Measurements from ENCODE around the gene LDHA.
A peak's percentile ranks its signal among the peaks of the same experiment; 100 is the strongest.

LDHA gene

GRCh38 chr11:18365741-18366140 is 28.6 kb upstream of the LDHA start:
- no peak for DNase-seq (ENCODE audit: low read depth, low spot score)
- in situ Hi-C loops (cut with HindIII; ENCODE audit: low sequenced_read_pairs) = no loop called here
- no peak overlapping the region for H3K4me3 ChIP-seq (ENCODE audit: low read depth, low read length)
- no peak for TF ChIP-seq CTCF (IDR thresholded peaks at IDR 0.05; ENCODE audit: low read depth, low read length)

GRCh38 chr11:18366286-18366685 is 28.1 kb upstream of the LDHA start:
- TF ChIP-seq CTCF (IDR thresholded peaks at IDR 0.05; ENCODE audit: low read depth, low read length) = no peak
- no peak overlapping the region for H3K4me3 ChIP-seq (ENCODE audit: low read depth, low read length)
- no peak for DNase-seq (ENCODE audit: low read depth, low spot score)
- in situ Hi-C loops (cut with HindIII; ENCODE audit: low sequenced_read_pairs) = no loop called here

- TF ChIP-seq CTCF (IDR thresholded peaks at IDR 0.05; ENCODE audit: low read depth, low read length) = no peak
- in situ Hi-C loops (cut with HindIII; ENCODE audit: low sequenced_read_pairs) = no loop called here
- DNase-seq (ENCODE audit: low read depth, low spot score) = no peak
- H3K4me3 ChIP-seq (ENCODE audit: low read depth, low read length) = no peak overlapping the region
Observed at GRCh38 chr11:18367431-18367830, 26.9 kb upstream of the LDHA start.

GRCh38 chr11:18368221-18368620 is 26.1 kb upstream of the LDHA start:
- peak; percentile 40 for DNase-seq (ENCODE audit: low read depth, low spot score)
- in situ Hi-C loops (cut with HindIII; ENCODE audit: low sequenced_read_pairs) = no loop called here
- H3K4me3 ChIP-seq (ENCODE audit: low read depth, low read length) = no peak overlapping the region
- no peak for TF ChIP-seq CTCF (IDR thresholded peaks at IDR 0.05; ENCODE audit: low read depth, low read length)

GRCh38 chr11:18369398-18369797 is 25.0 kb upstream of the LDHA start:
- no peak for TF ChIP-seq CTCF (IDR thresholded peaks at IDR 0.05; ENCODE audit: low read depth, low read length)
- in situ Hi-C loops (cut with HindIII; ENCODE audit: low sequenced_read_pairs) = no loop called here
- no peak overlapping the region for H3K4me3 ChIP-seq (ENCODE audit: low read depth, low read length)
- DNase-seq (ENCODE audit: low read depth, low spot score) = no peak

GRCh38 chr11:18371279-18371678 is 23.1 kb upstream of the LDHA start:
- TF ChIP-seq CTCF (IDR thresholded peaks at IDR 0.05; ENCODE audit: low read depth, low read length) = no peak
- no peak for DNase-seq (ENCODE audit: low read depth, low spot score)
- no peak overlapping the region for H3K4me3 ChIP-seq (ENCODE audit: low read depth, low read length)
- in situ Hi-C loops (cut with HindIII; ENCODE audit: low sequenced_read_pairs) = no loop called here

GRCh38 chr11:18372201-18372600 is 22.2 kb upstream of the LDHA start:
- no peak for TF ChIP-seq CTCF (IDR thresholded peaks at IDR 0.05; ENCODE audit: low read depth, low read length)
- in situ Hi-C loops (cut with HindIII; ENCODE audit: low sequenced_read_pairs) = no loop called here
- no peak for DNase-seq (ENCODE audit: low read depth, low spot score)
- no peak overlapping the region for H3K4me3 ChIP-seq (ENCODE audit: low read depth, low read length)

All from astrocyte of the spinal cord (primary cell).